SK-N-SH treated with all-trans-retinoic acid at 6 μM for 48 hours (cell line): ENCODE results near the gene MAST1.

ENCODE experiments used
- ATAC-seq: fragments of 200-7000 bp; cut with Tn5 transposase; 3 replicates; pipeline ENCODE4 v1.9.1; 2020; ENCODE audit warnings: mild to moderate bottlenecking, moderate library complexity
- ARNTL ChIP-seq: fragments of 450-650 bp; formaldehyde crosslinking; IDR thresholded peaks from 2 replicates; pipeline ENCODE4 v1.5.0; 2020; ENCODE audit warnings: low read depth, mild to moderate bottlenecking, moderate library complexity, borderline replicate concordance
- BACH2 ChIP-seq: fragments of 250-450 bp; sonication (Bioruptor Pico); IDR thresholded peaks from 2 replicates; pipeline ENCODE4 v1.9.0; 2021; ENCODE audit warnings: mild to moderate bottlenecking, borderline replicate concordance
- CREB5 ChIP-seq: fragments of 250-450 bp; sonication (Bioruptor Pico); IDR thresholded peaks from 2 replicates; pipeline ENCODE4 v1.5.1; 2020; ENCODE audit warnings: low read depth, mild to moderate bottlenecking, moderate library complexity
- CSDC2 ChIP-seq: fragments of 250-450 bp; sonication (Bioruptor Pico); IDR thresholded peaks from 2 replicates; pipeline ENCODE4 v1.5.0; 2020; ENCODE audit warnings: mild to moderate bottlenecking, moderate library complexity
- CSRNP3 ChIP-seq: fragments of 250-450 bp; sonication (Bioruptor Pico); IDR thresholded peaks from 2 replicates; pipeline ENCODE4 v1.5.1; 2021; ENCODE audit warnings: mild to moderate bottlenecking, moderate library complexity
- ESRRG ChIP-seq: fragments of 250-450 bp; sonication (Bioruptor Pico); IDR thresholded peaks from 2 replicates; pipeline ENCODE4 v1.6.1; 2021; ENCODE audit warnings: mild to moderate bottlenecking
- GLIS3 ChIP-seq: fragments of 250-450 bp; sonication (Bioruptor Pico); IDR thresholded peaks from 2 replicates; pipeline ENCODE4 v1.5.0; 2020; ENCODE audit warnings: mild to moderate bottlenecking, moderate library complexity
- ISL1 ChIP-seq: fragments of 250-450 bp; sonication (Bioruptor Pico); IDR thresholded peaks from 2 replicates; pipeline ENCODE4 v2.1.2; 2022; ENCODE audit warnings: mild to moderate bottlenecking, moderate library complexity
- OSR1 ChIP-seq: fragments of 250-450 bp; sonication (Bioruptor Pico); IDR thresholded peaks from 2 replicates; pipeline ENCODE4 v1.8.0; 2022; ENCODE audit warnings: moderate library complexity, mild to moderate bottlenecking, inconsistent platforms
- POU6F1 ChIP-seq: fragments of 250-450 bp; sonication (Bioruptor Pico); IDR thresholded peaks from 2 replicates; pipeline ENCODE4 v1.8.0; 2021; ENCODE audit warnings: low read depth, mild to moderate bottlenecking, moderate library complexity, borderline replicate concordance
- PPARA ChIP-seq: fragments of 250-450 bp; sonication (Bioruptor Pico); IDR thresholded peaks from 2 replicates; pipeline ENCODE4 v1.5.0; 2020; ENCODE audit warnings: mild to moderate bottlenecking, borderline replicate concordance
- TCF4 ChIP-seq: fragments of 250-450 bp; sonication (Bioruptor Pico); IDR thresholded peaks from 2 replicates; pipeline ENCODE4 v1.8.0; 2021; ENCODE audit warnings: mild to moderate bottlenecking, moderate library complexity, borderline replicate concordance
- TOX ChIP-seq: fragments of 250-450 bp; sonication (Bioruptor Pico); IDR thresholded peaks from 2 replicates; pipeline ENCODE4 v1.8.0; 2021; ENCODE audit warnings: mild to moderate bottlenecking, moderate library complexity, borderline replicate concordance
- ZFP3 ChIP-seq: fragments of 250-450 bp; sonication (Bioruptor Pico); IDR thresholded peaks from 2 replicates; pipeline ENCODE4 v1.5.0; 2020; ENCODE audit warnings: mild to moderate bottlenecking, moderate library complexity
- ZFP30 ChIP-seq: fragments of 450-650 bp; formaldehyde crosslinking; IDR thresholded peaks from 2 replicates; pipeline ENCODE4 v1.5.0; 2022; ENCODE audit warnings: mild to moderate bottlenecking, moderate library complexity
- ZNF565 ChIP-seq: fragments of 450-650 bp; formaldehyde crosslinking; conservative IDR thresholded peaks from 2 replicates; pipeline ENCODE4 v1.5.0; 2020; ENCODE audit warnings: low read depth, mild to moderate bottlenecking, moderate library complexity
- ZNF70 ChIP-seq: fragments of 450-650 bp; formaldehyde crosslinking; IDR thresholded peaks from 2 replicates; pipeline ENCODE4 v1.5.0; 2020; ENCODE audit warnings: mild to moderate bottlenecking, moderate library complexity
- ZNF8 ChIP-seq: fragments of 450-650 bp; formaldehyde crosslinking; IDR thresholded peaks from 2 replicates; pipeline ENCODE4 v1.5.0; 2020; ENCODE audit warnings: mild to moderate bottlenecking, moderate library complexity
- TF ChIP-seq, protein P1 (sequence below): fragments of 250-450 bp; sonication (Bioruptor Pico); IDR thresholded peaks from 2 replicates; pipeline ENCODE4 v1.5.0; 2020; ENCODE audit warnings: mild to moderate bottlenecking, moderate library complexity

Gene MAST1

DNA sequence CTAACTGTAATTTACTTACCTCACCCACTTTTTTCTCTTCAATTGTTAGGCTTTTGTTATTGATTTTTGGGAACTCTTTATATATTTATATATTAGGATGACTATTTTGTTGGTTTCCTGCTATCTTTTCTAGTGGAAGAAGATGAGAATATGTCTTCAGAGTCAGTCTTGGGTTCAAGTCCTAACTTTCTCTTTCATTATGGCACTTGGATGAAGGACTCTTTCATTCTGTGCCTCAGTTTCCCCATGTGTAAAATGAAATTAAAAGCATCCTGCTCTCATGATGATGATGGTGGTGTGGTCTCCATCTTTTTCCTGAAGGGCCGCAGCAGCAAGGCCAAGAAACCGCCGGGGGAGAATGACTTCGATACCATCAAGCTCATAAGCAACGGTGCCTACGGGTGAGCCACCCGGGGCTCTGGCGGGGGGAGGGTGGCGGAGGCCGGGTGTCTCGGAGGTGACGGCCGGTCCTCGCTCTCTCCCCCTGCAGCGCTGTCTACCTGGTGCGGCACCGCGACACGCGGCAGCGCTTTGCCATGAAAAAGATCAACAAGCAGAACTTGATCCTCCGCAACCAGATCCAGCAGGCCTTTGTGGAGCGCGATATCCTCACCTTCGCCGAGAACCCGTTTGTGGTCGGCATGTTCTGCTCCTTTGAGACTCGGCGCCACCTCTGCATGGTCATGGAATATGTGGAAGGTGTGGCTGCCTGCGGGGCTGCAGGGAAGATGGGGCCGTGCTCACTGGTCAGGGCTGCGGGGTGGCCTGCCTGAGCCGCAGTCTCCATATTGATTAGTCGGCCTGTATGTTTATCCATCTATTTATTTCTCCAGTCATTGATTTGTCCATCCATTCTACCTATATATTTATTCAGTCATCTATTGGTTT is 20.0 kb downstream of the MAST1 start:
- TF ChIP-seq BACH2 (CRISPR knock-in tag), result no peak
- TF ChIP-seq, protein P1, sequence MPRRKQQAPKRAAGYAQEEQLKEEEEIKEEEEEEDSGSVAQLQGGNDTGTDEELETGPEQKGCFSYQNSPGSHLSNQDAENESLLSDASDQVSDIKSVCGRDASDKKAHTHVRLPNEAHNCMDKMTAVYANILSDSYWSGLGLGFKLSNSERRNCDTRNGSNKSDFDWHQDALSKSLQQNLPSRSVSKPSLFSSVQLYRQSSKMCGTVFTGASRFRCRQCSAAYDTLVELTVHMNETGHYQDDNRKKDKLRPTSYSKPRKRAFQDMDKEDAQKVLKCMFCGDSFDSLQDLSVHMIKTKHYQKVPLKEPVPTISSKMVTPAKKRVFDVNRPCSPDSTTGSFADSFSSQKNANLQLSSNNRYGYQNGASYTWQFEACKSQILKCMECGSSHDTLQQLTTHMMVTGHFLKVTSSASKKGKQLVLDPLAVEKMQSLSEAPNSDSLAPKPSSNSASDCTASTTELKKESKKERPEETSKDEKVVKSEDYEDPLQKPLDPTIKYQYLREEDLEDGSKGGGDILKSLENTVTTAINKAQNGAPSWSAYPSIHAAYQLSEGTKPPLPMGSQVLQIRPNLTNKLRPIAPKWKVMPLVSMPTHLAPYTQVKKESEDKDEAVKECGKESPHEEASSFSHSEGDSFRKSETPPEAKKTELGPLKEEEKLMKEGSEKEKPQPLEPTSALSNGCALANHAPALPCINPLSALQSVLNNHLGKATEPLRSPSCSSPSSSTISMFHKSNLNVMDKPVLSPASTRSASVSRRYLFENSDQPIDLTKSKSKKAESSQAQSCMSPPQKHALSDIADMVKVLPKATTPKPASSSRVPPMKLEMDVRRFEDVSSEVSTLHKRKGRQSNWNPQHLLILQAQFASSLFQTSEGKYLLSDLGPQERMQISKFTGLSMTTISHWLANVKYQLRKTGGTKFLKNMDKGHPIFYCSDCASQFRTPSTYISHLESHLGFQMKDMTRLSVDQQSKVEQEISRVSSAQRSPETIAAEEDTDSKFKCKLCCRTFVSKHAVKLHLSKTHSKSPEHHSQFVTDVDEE (CRISPR knock-in tag), result no peak
- TF ChIP-seq POU6F1 (CRISPR knock-in tag), result no peak
- no peak for TF ChIP-seq CSRNP3 (CRISPR knock-in tag)
- no peak for TF ChIP-seq TOX (CRISPR knock-in tag)
- no peak for TF ChIP-seq ESRRG
- no peak for TF ChIP-seq ZNF70 (CRISPR knock-in tag)
- no peak for TF ChIP-seq PPARA (CRISPR knock-in tag)
- no peak for TF ChIP-seq ZFP30 (CRISPR knock-in tag)
- TF ChIP-seq ARNTL (CRISPR knock-in tag), result no peak
- no peak for TF ChIP-seq ZFP3
- TF ChIP-seq CREB5 (CRISPR knock-in tag), result no peak
- TF ChIP-seq TCF4 (CRISPR knock-in tag), result no peak
- no peak for TF ChIP-seq ZNF565
- TF ChIP-seq ISL1 (CRISPR knock-in tag), result no peak
- no peak for TF ChIP-seq CSDC2 (CRISPR knock-in tag)
- no peak for TF ChIP-seq OSR1 (CRISPR knock-in tag)
- no peak for TF ChIP-seq GLIS3 (CRISPR knock-in tag)
- no peak for ATAC-seq

DNA sequence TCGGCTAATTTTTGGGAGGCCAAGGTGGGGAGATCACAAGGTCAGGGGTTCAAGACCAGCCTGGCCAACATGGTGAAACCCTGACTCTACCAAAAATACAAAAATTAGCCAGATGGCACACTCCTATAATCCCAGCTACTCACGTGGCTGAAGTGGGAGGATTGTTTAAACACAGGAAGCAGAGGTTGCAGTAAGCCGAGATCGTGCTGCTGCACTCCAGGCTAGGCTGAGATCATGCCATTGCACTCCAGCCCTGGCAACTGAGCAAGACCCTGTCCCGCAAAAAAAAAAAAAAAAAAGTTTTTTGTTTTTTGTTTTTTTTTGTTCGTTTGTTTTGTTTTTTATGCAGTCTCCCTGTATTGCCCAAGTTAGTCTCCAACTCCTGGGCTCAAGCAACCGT is 21.2 kb downstream of the MAST1 start:
- ATAC-seq, result no peak
- TF ChIP-seq PPARA (CRISPR knock-in tag), result no peak
- TF ChIP-seq ESRRG, result no peak
- no peak for TF ChIP-seq ZNF8 (CRISPR knock-in tag)

GRCh38 chr19:12864143-12864542 is 25.8 kb downstream of the MAST1 start:
- TF ChIP-seq ARNTL (CRISPR knock-in tag) (no peak), BACH2 (CRISPR knock-in tag) (no peak), CSDC2 (CRISPR knock-in tag) (no peak), ZNF565 (no peak), TCF4 (CRISPR knock-in tag) (no peak), ZFP30 (CRISPR knock-in tag) (no peak), TOX (CRISPR knock-in tag) (no peak), ZFP3 (no peak), CREB5 (CRISPR knock-in tag) (no peak)
- TF ChIP-seq, protein P1 (CRISPR knock-in tag), result no peak
- TF ChIP-seq, all 23 proteins: peak for 0
- ATAC-seq, result no peak
